ENCODE results near the gene SUCLG1. TPM values are rescaled to one million over a fixed set of nuclear protein-coding genes. Genes with fewer than 3 reads are reported as not detected.

Gene SUCLG1
- total and polyA plus RNA-seq, 2 of the 4 experiments (the other 2 are of a cell fraction): 50.5 to 52.7 TPM

GRCh38 chr2:84393829-84394228 is 65.3 kb downstream of the SUCLG1 start:
- intact Hi-C loops (cut with micrococcal nuclease) (no loop called here), dilution Hi-C loops (cut with HindIII; ENCODE audit: low sequenced_read_pairs, unreplicated experiment) (no loop called here), in situ Hi-C loops (cut with MboI; ENCODE audit: low sequenced_read_pairs) (no loop called here)
- Histone ChIP-seq H3K9me3 (ENCODE audit: control insufficient read depth, insufficient read depth, low read length) (no peaks in the 10 kb centered on the region), H3K4me2 (ENCODE audit: low read depth, low read length) (peak overlapping the region; percentile 48; the same call in 1 of the 2 replicates), H3K14ac (replicated peaks; ENCODE audit: low read depth, low read length) (no peak overlapping the region), H2BK120ac (ENCODE audit: low read depth, low read length) (peak overlapping the region; percentile 32), H3K9me1 (ENCODE audit: insufficient read depth, low read length) (peaks cover 11% of the 10 kb centered on the region; the same call in 1 of the 2 replicates), H3K4ac (ENCODE audit: low read depth, low read length) (peak overlapping the region; percentile 14; the same call in 1 of the 2 replicates), H2BK15ac (ENCODE audit: low read depth, low read length) (no peak overlapping the region), H2AFZ (replicated peaks; ENCODE audit: low read length, poor library complexity) (no peak overlapping the region), H3K4me1 (ENCODE audit: control insufficient read depth, insufficient read depth, low read length) (peaks cover 7% of the 10 kb centered on the region), H3K23ac (ENCODE audit: low read depth, low read length) (no peak overlapping the region), H2BK5ac (ENCODE audit: low read depth, low read length, poor library complexity, severe bottlenecking) (no peak overlapping the region), H3K27ac (ENCODE audit: insufficient read depth, low read length) (no peak overlapping the region), H3K36me3 (ENCODE audit: control insufficient read depth, insufficient read depth, low read length) (no peaks in the 10 kb centered on the region), H3K4me3 (ENCODE audit: insufficient read depth, low read depth, low read length) (no peak overlapping the region), H2AK9ac (replicated peaks; ENCODE audit: low read depth, low read length, poor library complexity) (no peak overlapping the region), H3K56ac (ENCODE audit: extremely low read depth, insufficient read depth, low read length) (no peak overlapping the region), H3K18ac (ENCODE audit: low read depth, low read length) (no peak overlapping the region), H4K20me1 (ENCODE audit: insufficient read depth, low read length) (no peaks in the 10 kb centered on the region), H4K5ac (ENCODE audit: low read depth, low read length) (no peak overlapping the region), H3K79me1 (ENCODE audit: low read depth in 1 of 2, low read length in 2 of 2) (no peaks in the 10 kb centered on the region), H2AK5ac (ENCODE audit: low read depth, low read length) (no peak overlapping the region), H4K8ac (ENCODE audit: low read depth in 2 of 2, low read length in 2 of 2) (peak overlapping the region in 1 of 2 experiments; percentile 6; a peak in 1 of 4 replicates), H2BK20ac (ENCODE audit: low read depth, low read length) (no peak overlapping the region), H3K27me3 (ENCODE audit: control insufficient read depth, insufficient read depth, low read length) (no peaks in the 10 kb centered on the region; the same call in 1 of the 2 replicates), H3K9ac (ENCODE audit: low read depth, low read length) (no peak overlapping the region), H4K91ac (ENCODE audit: insufficient read depth, low read depth, low read length) (peak overlapping the region; percentile 30)
- peak; percentile 54 for ATAC-seq (ENCODE audit: low read depth)
- no TSS peak for BruUV-seq (replicated peaks)
- TF ChIP-seq NFE2L2 (IDR thresholded peaks at IDR 0.05; ENCODE audit: low read depth, low read length) (no peak), RAD21 (IDR thresholded peaks at IDR 0.05; ENCODE audit: low read length) (no peak), ELK1 (IDR thresholded peaks at IDR 0.05; ENCODE audit: borderline replicate concordance, low read depth, low read length) (no peak), BHLHE40 (IDR thresholded peaks at IDR 0.05; ENCODE audit: low read depth, low read length) (no peak), MAZ (IDR thresholded peaks at IDR 0.05; ENCODE audit: borderline replicate concordance, low read depth, low read length) (no peak), USF2 (IDR thresholded peaks at IDR 0.05; ENCODE audit: low read depth, low read length) (no peak), CHD1 (IDR thresholded peaks at IDR 0.05; ENCODE audit: low read depth, low read length) (no peak), MAFK (IDR thresholded peaks at IDR 0.05; ENCODE audit: low read depth, low read length) (no peak), FOS (IDR thresholded peaks at IDR 0.05; ENCODE audit: low read depth, low read length) (no peak), RCOR1 (IDR thresholded peaks at IDR 0.05; ENCODE audit: insufficient replicate concordance, low read length) (no peak), MXI1 (IDR thresholded peaks at IDR 0.05; ENCODE audit: borderline replicate concordance, low read depth, low read length) (no peak), CTCF (conservative IDR thresholded peaks at IDR 0.05; ENCODE audit: low read depth, low read length) (no peak), CEBPB (IDR thresholded peaks at IDR 0.05; ENCODE audit: low read depth, low read length) (no peak), RFX5 (IDR thresholded peaks at IDR 0.05; ENCODE audit: low read depth, low read length) (no peak), SMC3 (IDR thresholded peaks at IDR 0.05; ENCODE audit: low read depth, low read length) (no peak), POLR2A (IDR thresholded peaks at IDR 0.05; ENCODE audit: low read depth, low read length) (no peak)
- DNase-seq: peak; percentile 50
- ChIA-PET POLR2A (ENCODE audit: unreplicated experiment) (no interaction called here), CTCF (no interaction called here)

Data from IMR-90 (cell line).